ENCODE results near the gene ARMC9. TPM values are rescaled to one million over a fixed set of nuclear protein-coding genes. Genes with fewer than 3 reads are reported as not detected.

The ARMC9 gene
- polyA plus RNA-seq, 4 donors, result 0.67 to 10.6 (median 3.5) TPM

DNA sequence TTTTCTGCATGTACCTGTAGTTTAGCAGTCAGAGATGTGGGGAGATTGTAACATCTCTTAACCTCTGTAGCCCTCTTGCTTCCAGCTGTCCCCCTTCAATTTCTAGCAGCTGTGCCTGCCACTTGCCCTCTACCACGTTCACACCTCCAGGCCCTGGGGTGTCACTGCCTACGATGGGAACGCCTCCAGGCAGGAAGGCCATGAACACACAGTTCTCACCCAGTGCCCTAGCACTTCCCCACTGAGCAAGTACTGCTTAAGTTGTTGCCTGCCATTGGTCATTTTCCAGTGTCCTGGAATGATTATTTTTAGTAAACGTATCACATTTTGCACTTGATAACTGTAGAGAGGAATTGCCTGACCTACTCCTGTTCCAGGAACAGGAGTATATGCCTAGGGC, 120.0 kb downstream of the ARMC9 start:
- DNase-seq, result no peak
- Histone ChIP-seq H3K4me3 (ENCODE audit: low read depth in 1 of 3, low read length in 3 of 3) (no peak overlapping the region), H3K9me3 (ENCODE audit: control insufficient read depth in 2 of 2, insufficient read depth in 1 of 2, low read depth in 1 of 2, low read length in 1 of 2) (peaks cover 0 to 21% of the 10 kb centered on the region in 2 donors), H3K27me3 (ENCODE audit: control insufficient read depth in 3 of 3, insufficient read depth in 3 of 3, low read length in 3 of 3) (no peaks in the 10 kb centered on the region), H3K36me3 (ENCODE audit: control insufficient read depth in 3 of 3, insufficient read depth in 2 of 3, low read depth in 1 of 3, low read length in 3 of 3) (peaks cover 0 to 8% (median 0%) of the 10 kb centered on the region in 3 donors), H3K27ac (ENCODE audit: low read depth in 1 of 3, low read length in 2 of 3) (no peak overlapping the region), H3K4me1 (ENCODE audit: control insufficient read depth in 3 of 3, insufficient read depth in 2 of 3, low read depth in 1 of 3, low read length in 2 of 3) (peaks cover 0 to 2% (median 0%) of the 10 kb centered on the region in 3 donors)
- WGBS, 3 donors, result 88 to 95% (median 89%) methylated on average over 4 of the region's 4 CpGs
- FAIRE-seq, result no peak

DNA sequence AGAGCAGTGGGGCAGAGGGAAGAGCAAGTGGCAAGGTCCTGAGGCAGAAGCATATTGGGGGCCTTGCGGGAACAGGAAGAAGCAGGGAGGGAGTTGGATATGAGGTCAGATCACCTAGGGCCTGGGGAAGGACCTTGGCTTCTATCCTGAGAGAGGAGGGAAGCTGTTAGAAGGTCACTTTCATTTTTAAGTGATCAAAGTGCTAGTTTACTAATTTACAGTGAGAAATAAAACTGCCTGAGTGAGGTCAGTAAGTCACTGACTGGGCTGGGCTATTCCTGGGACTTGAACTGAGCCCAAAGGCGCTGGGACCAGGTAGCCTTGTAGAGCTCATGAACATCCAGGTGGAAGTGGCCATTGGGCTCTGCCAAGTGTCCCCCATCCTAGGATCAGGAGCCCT, 120.5 kb downstream of the ARMC9 start:
- peaks cover 0 to 21% of the 10 kb centered on the region in 2 donors for H3K9me3 ChIP-seq (ENCODE audit: control insufficient read depth in 2 of 2, insufficient read depth in 1 of 2, low read depth in 1 of 2, low read length in 1 of 2)
- H3K4me3 ChIP-seq (ENCODE audit: low read depth in 1 of 3, low read length in 3 of 3), result no peak overlapping the region
- no peak overlapping the region for H3K27ac ChIP-seq (ENCODE audit: low read depth in 1 of 3, low read length in 2 of 3)
- H3K4me1 ChIP-seq (ENCODE audit: control insufficient read depth in 3 of 3, insufficient read depth in 2 of 3, low read depth in 1 of 3, low read length in 2 of 3), result peaks cover 0 to 2% (median 0%) of the 10 kb centered on the region in 3 donors
- 45 to 75% (median 58%) methylated on average over 2 of the region's 2 CpGs for WGBS, 3 donors
- peaks cover 0 to 8% (median 0%) of the 10 kb centered on the region in 3 donors for H3K36me3 ChIP-seq (ENCODE audit: control insufficient read depth in 3 of 3, insufficient read depth in 2 of 3, low read depth in 1 of 3, low read length in 3 of 3)
- FAIRE-seq (no peak), DNase-seq (peak; percentile 31 to 54)
- no peaks in the 10 kb centered on the region for H3K27me3 ChIP-seq (ENCODE audit: control insufficient read depth in 3 of 3, insufficient read depth in 3 of 3, low read length in 3 of 3)

DNA sequence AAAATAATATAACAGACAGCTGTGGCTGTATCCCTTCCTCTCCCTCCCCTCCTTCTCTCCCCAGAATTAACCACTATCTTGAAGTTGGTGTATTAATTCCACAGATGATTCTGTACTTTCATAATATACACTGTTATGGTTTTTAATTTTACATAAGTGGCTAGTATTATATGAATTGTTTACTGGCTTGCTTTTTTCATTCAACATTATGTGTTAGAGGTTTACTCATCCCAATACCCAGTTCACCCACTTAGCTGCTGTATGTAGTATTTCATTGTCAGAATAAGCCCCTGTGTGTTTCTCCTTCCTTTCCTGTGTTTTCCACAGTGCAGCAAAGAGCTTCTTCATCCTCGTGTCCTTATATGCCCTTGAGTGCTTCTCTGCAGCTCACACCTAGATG, 121.4 kb downstream of the ARMC9 start:
- DNase-seq (no peak), FAIRE-seq (no peak)
- H3K9me3 ChIP-seq (ENCODE audit: control insufficient read depth in 2 of 2, insufficient read depth in 1 of 2, low read depth in 1 of 2, low read length in 1 of 2), result peaks cover 0 to 21% of the 10 kb centered on the region in 2 donors
- no peak overlapping the region for H3K27ac ChIP-seq (ENCODE audit: low read depth in 1 of 3, low read length in 2 of 3)
- H3K4me3 ChIP-seq (ENCODE audit: low read depth in 1 of 3, low read length in 3 of 3), result no peak overlapping the region
- peaks cover 0 to 8% (median 0%) of the 10 kb centered on the region in 3 donors for H3K36me3 ChIP-seq (ENCODE audit: control insufficient read depth in 3 of 3, insufficient read depth in 2 of 3, low read depth in 1 of 3, low read length in 3 of 3)
- peaks cover 0 to 2% (median 0%) of the 10 kb centered on the region in 3 donors for H3K4me1 ChIP-seq (ENCODE audit: control insufficient read depth in 3 of 3, insufficient read depth in 2 of 3, low read depth in 1 of 3, low read length in 2 of 3)
- 69 to 74% (median 71%) methylated on average over 1 of the region's 1 CpG for WGBS, 3 donors
- no peaks in the 10 kb centered on the region for H3K27me3 ChIP-seq (ENCODE audit: control insufficient read depth in 3 of 3, insufficient read depth in 3 of 3, low read length in 3 of 3)

DNA sequence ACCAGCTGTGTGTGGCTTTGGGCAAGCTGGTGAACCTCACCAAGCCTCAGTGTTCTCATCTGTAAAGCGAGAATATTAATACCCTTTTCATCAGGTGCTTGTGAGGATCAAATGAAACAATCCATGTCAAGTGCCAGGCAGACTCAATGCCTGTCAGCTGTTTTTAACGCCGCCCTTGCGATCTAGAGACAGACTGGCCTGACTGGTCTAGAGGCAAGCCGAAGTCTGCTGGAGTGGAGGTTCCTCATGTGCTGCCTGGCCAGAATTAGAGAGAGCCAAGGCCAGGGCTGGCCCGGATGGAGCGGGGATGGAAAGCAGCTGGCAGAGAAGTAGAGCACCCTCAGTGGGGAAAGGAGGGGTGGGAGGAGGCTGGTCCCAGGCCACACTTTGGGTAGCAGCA, 122.6 kb downstream of the ARMC9 start:
- peaks cover 0 to 12% (median 0%) of the 10 kb centered on the region in 3 donors for H3K36me3 ChIP-seq (ENCODE audit: control insufficient read depth in 3 of 3, insufficient read depth in 2 of 3, low read depth in 1 of 3, low read length in 3 of 3)
- DNase-seq (no peak), FAIRE-seq (no peak)
- H3K9me3 ChIP-seq (ENCODE audit: control insufficient read depth in 2 of 2, insufficient read depth in 1 of 2, low read depth in 1 of 2, low read length in 1 of 2), result peaks cover 0 to 19% of the 10 kb centered on the region in 2 donors
- H3K4me3 ChIP-seq (ENCODE audit: low read depth in 1 of 3, low read length in 3 of 3), result no peak overlapping the region
- H3K27me3 ChIP-seq (ENCODE audit: control insufficient read depth in 3 of 3, insufficient read depth in 3 of 3, low read length in 3 of 3), result no peaks in the 10 kb centered on the region
- peaks cover 0 to 3% (median 2%) of the 10 kb centered on the region in 3 donors for H3K4me1 ChIP-seq (ENCODE audit: control insufficient read depth in 3 of 3, insufficient read depth in 2 of 3, low read depth in 1 of 3, low read length in 2 of 3)
- 76 to 83% (median 77%) methylated on average over 7 of the region's 7 CpGs for WGBS, 3 donors
- peak overlapping the region in 1 of 3 donors; percentile 14 for H3K27ac ChIP-seq (ENCODE audit: low read depth in 1 of 3, low read length in 2 of 3)

DNA sequence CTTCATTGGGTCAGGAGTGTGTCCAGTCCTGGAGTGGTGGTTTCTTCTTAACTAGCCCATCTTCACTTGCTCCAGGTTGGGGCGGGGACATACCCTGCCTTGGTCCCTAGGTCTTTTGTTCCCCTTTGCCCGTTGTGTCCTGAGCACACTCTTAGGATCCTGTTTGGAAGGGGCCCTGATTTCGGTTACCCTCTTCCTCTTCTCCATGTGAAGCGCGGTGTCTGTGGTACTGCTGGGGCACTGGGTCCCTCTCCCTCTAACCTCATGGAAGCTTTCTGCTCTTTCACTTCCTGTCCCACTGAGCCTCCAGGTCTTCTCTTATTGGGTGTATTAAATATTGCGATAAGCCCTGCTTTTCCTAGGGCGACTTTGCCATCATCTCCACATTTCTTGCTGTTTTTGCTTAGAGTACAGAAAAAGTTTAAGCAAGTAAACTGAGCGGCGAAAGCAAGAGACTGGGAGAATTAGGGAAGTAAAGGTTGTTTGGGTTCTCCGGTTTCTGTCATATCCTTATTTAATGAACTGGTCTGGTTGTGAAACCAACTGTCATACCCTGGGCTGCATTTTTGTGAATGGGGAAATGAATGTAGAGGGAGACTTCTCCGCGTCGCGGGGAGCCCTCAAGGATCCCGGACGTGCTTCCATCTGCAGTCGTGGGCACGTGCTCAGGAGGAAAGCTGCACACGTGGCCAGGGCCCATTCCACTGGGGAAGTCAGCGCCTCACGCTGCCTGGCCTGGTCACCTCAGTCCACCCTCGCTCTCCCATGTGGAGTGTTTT, 123.3 kb downstream of the ARMC9 start:
- peak overlapping the region in 1 of 3 donors; percentile 8 for H3K27ac ChIP-seq (ENCODE audit: low read depth in 1 of 3, low read length in 2 of 3)
- no peaks in the 10 kb centered on the region for H3K27me3 ChIP-seq (ENCODE audit: control insufficient read depth in 3 of 3, insufficient read depth in 3 of 3, low read length in 3 of 3)
- H3K4me3 ChIP-seq (ENCODE audit: low read depth in 1 of 3, low read length in 3 of 3), result no peak overlapping the region
- H3K9me3 ChIP-seq (ENCODE audit: control insufficient read depth in 2 of 2, insufficient read depth in 1 of 2, low read depth in 1 of 2, low read length in 1 of 2), result peaks cover 0 to 12% of the 10 kb centered on the region in 2 donors
- DNase-seq (no peak), FAIRE-seq (no peak)
- H3K4me1 ChIP-seq (ENCODE audit: control insufficient read depth in 3 of 3, insufficient read depth in 2 of 3, low read depth in 1 of 3, low read length in 2 of 3), result peaks cover 0 to 5% (median 2%) of the 10 kb centered on the region in 3 donors
- H3K36me3 ChIP-seq (ENCODE audit: control insufficient read depth in 3 of 3, insufficient read depth in 2 of 3, low read depth in 1 of 3, low read length in 3 of 3), result peaks cover 0 to 17% (median 0%) of the 10 kb centered on the region in 3 donors
- 79 to 94% (median 81%) methylated on average over 22 of the region's 22 CpGs for WGBS, 3 donors

GRCh38 chr2:231323316-231323715, 124.9 kb downstream of the ARMC9 start:
- DNase-seq (no peak), FAIRE-seq (no peak)
- H3K36me3 ChIP-seq (ENCODE audit: control insufficient read depth in 3 of 3, insufficient read depth in 2 of 3, low read depth in 1 of 3, low read length in 3 of 3), result peaks cover 0 to 16% (median 0%) of the 10 kb centered on the region in 3 donors
- no peak overlapping the region for H3K27ac ChIP-seq (ENCODE audit: low read depth in 1 of 3, low read length in 2 of 3)
- peaks cover 0 to 5% (median 2%) of the 10 kb centered on the region in 3 donors for H3K4me1 ChIP-seq (ENCODE audit: control insufficient read depth in 3 of 3, insufficient read depth in 2 of 3, low read depth in 1 of 3, low read length in 2 of 3)
- H3K27me3 ChIP-seq (ENCODE audit: control insufficient read depth in 3 of 3, insufficient read depth in 3 of 3, low read length in 3 of 3), result no peaks in the 10 kb centered on the region
- no peak overlapping the region for H3K4me3 ChIP-seq (ENCODE audit: low read depth in 1 of 3, low read length in 3 of 3)
- peaks cover 0 to 1% of the 10 kb centered on the region in 2 donors for H3K9me3 ChIP-seq (ENCODE audit: control insufficient read depth in 2 of 2, insufficient read depth in 1 of 2, low read depth in 1 of 2, low read length in 1 of 2)
- WGBS, 3 donors, result 89 to 90% (median 90%) methylated on average over 9 of the region's 9 CpGs

GRCh38 chr2:231325826-231326225, 127.4 kb downstream of the ARMC9 start:
- peaks cover 0 to 18% (median 0%) of the 10 kb centered on the region in 3 donors for H3K36me3 ChIP-seq (ENCODE audit: control insufficient read depth in 3 of 3, insufficient read depth in 2 of 3, low read depth in 1 of 3, low read length in 3 of 3)
- no peak for DNase-seq
- H3K27me3 ChIP-seq (ENCODE audit: control insufficient read depth in 3 of 3, insufficient read depth in 3 of 3, low read length in 3 of 3), result no peaks in the 10 kb centered on the region
- 86 to 96% (median 92%) methylated on average over 2 of the region's 2 CpGs for WGBS, 3 donors
- H3K4me3 ChIP-seq (ENCODE audit: low read depth in 1 of 3, low read length in 3 of 3), result no peak overlapping the region
- H3K9me3 ChIP-seq (ENCODE audit: control insufficient read depth in 2 of 2, insufficient read depth in 1 of 2, low read depth in 1 of 2, low read length in 1 of 2), result no peaks in the 10 kb centered on the region
- H3K27ac ChIP-seq (ENCODE audit: low read depth in 1 of 3, low read length in 2 of 3), result no peak overlapping the region
- no peak for FAIRE-seq
- H3K4me1 ChIP-seq (ENCODE audit: control insufficient read depth in 3 of 3, insufficient read depth in 2 of 3, low read depth in 1 of 3, low read length in 2 of 3), result peaks cover 0 to 5% (median 0%) of the 10 kb centered on the region in 3 donors

DNA sequence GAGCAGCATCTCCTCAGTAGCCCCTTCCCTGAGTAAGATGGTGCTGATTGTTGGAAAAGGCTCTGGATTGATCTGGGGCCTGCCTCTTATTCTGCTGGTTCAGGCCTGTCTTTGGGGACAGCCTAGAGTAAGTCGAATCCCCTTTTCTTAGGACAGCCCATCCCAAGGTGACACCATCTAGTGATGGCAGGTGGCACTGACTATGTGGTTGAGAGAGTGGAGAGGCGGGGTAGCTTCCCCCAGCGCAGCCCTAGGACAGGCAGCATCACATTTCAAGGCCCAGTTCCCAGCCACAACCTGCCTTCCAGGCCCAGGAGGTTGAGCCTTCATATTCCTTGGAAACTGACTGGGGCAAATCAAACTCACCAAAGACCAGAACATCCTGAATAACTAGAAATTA, 128.0 kb downstream of the ARMC9 start:
- Histone ChIP-seq H3K27me3 (ENCODE audit: control insufficient read depth in 3 of 3, insufficient read depth in 3 of 3, low read length in 3 of 3) (no peaks in the 10 kb centered on the region), H3K9me3 (ENCODE audit: control insufficient read depth in 2 of 2, insufficient read depth in 1 of 2, low read depth in 1 of 2, low read length in 1 of 2) (no peaks in the 10 kb centered on the region), H3K4me3 (ENCODE audit: low read depth in 1 of 3, low read length in 3 of 3) (no peak overlapping the region), H3K36me3 (ENCODE audit: control insufficient read depth in 3 of 3, insufficient read depth in 2 of 3, low read depth in 1 of 3, low read length in 3 of 3) (peaks cover 0 to 15% (median 0%) of the 10 kb centered on the region in 3 donors), H3K27ac (ENCODE audit: low read depth in 1 of 3, low read length in 2 of 3) (no peak overlapping the region), H3K4me1 (ENCODE audit: control insufficient read depth in 3 of 3, insufficient read depth in 2 of 3, low read depth in 1 of 3, low read length in 2 of 3) (peaks cover 0 to 5% (median 0%) of the 10 kb centered on the region in 3 donors)
- DNase-seq (no peak), FAIRE-seq (no peak)
- 89 to 95% (median 93%) methylated on average over 3 of the region's 3 CpGs for WGBS, 3 donors
